HEK293 (cell line): ENCODE measurements around the gene ARHGAP26.
"Not testable (repeated sequence)": the region's sequence is repeated elsewhere in the genome, so short reads cannot be mapped to it uniquely, and the experiment has no call there.

Source experiments
- CTCF ChIA-PET: fragments of 350-600 bp; formaldehyde crosslinking; extraction: SDS; loops from one replicate; lab custom pipeline; 2021; ENCODE audit warnings: antibody characterized with exemption; lab: Yijun Ruan, JAX
- POLR2A ChIA-PET: fragments of 300-600 bp; formaldehyde crosslinking; extraction: SDS; loops from one replicate; lab custom pipeline; 2020; ENCODE audit warnings: antibody characterized with exemption, inconsistent platforms; lab: Yijun Ruan, JAX
- H3K27ac ChIP-seq: fragments of 200-500 bp; sonication (Bioruptor generic); 2 replicates; pipeline ENCODE4 v1.5.1; 2014; ENCODE audit warnings: low read depth, low read length, control low read depth, inconsistent platforms; ENCODE audit errors: extremely low read depth
- H3K36me3 ChIP-seq, 2 experiments: fragments of 200-500 bp in 1 of 2; sonication (Bioruptor generic) in 1 of 2; 1 replicate in 1 of 2; 2 replicates in 1 of 2; pipeline ENCODE4 v1.5.1; 2014 to 2017; ENCODE audit warnings: inconsistent platforms in 2 of 2, low read length in 2 of 2; ENCODE audit not compliant: control insufficient read depth in 2 of 2, insufficient read depth in 1 of 2
- H3K4me1 ChIP-seq: fragments of 200-500 bp; sonication (Bioruptor generic); 2 replicates; pipeline ENCODE4 v1.5.1; 2014; ENCODE audit warnings: mild to moderate bottlenecking, low read length, inconsistent platforms; ENCODE audit not compliant: control insufficient read depth, insufficient read depth
- H3K4me3 ChIP-seq: 2 replicates; pipeline ENCODE4 v1.5.1; 2011; ENCODE audit warnings: low read depth, mild to moderate bottlenecking, control low read depth, low read length, moderate library complexity
- H3K9me3 ChIP-seq: fragments of 200-500 bp; sonication (Bioruptor generic); 2 replicates; pipeline ENCODE4 v1.5.1; 2014; ENCODE audit warnings: low read depth, low read length, inconsistent platforms; ENCODE audit not compliant: control insufficient read depth, insufficient read depth
- AEBP2 ChIP-seq: fragments of 450-650 bp; formaldehyde crosslinking; IDR thresholded peaks from 2 replicates; pipeline ENCODE4 v1.5.1; 2016; ENCODE audit warnings: missing biosample characterization, missing genetic modification characterization, borderline replicate concordance
- HOXC10 ChIP-seq: sonication (generic); formaldehyde crosslinking; IDR thresholded peaks from 2 replicates; pipeline ENCODE4 v1.8.1; 2023; ENCODE audit warnings: mild to moderate bottlenecking, missing genetic modification reagents
- IKZF3 ChIP-seq: fragments of 450-650 bp; IDR thresholded peaks from 2 replicates; pipeline ENCODE4 v1.5.0; 2018; ENCODE audit warnings: missing biosample characterization, mild to moderate bottlenecking, missing genetic modification characterization, moderate library complexity
- PRDM1 ChIP-seq: fragments of 450-650 bp; formaldehyde crosslinking; IDR thresholded peaks from 2 replicates; pipeline ENCODE4; 2016; ENCODE audit warnings: missing biosample characterization, missing genetic modification characterization
- PRDM6 ChIP-seq: fragments of 450-650 bp; formaldehyde crosslinking; IDR thresholded peaks from 2 replicates; pipeline ENCODE4 v1.5.1; 2017; ENCODE audit warnings: missing biosample characterization, missing genetic modification characterization
- SETDB1 ChIP-seq: IDR thresholded peaks from one replicate; pipeline ENCODE4 v1.6.1; 2017; ENCODE audit warnings: mild to moderate bottlenecking, low read length, moderate library complexity, mixed read lengths; ENCODE audit not compliant: insufficient read length
- YY1 ChIP-seq: fragments of 450-650 bp; formaldehyde crosslinking; IDR thresholded peaks from 2 replicates; pipeline ENCODE4 v1.5.1; 2018; ENCODE audit warnings: missing biosample characterization, missing genetic modification characterization
- ZBTB44 ChIP-seq: fragments of 450-650 bp; IDR thresholded peaks from 2 replicates; pipeline ENCODE4 v1.5.1; 2018; ENCODE audit warnings: missing biosample characterization, mild to moderate bottlenecking, missing genetic modification characterization
- ZBTB49 ChIP-seq: fragments of 450-650 bp; formaldehyde crosslinking; IDR thresholded peaks from 2 replicates; pipeline ENCODE4 v1.5.1; 2016; ENCODE audit warnings: missing biosample characterization, missing genetic modification characterization, low read depth
- ZNF146 ChIP-seq: fragments of 450-650 bp; formaldehyde crosslinking; IDR thresholded peaks from 2 replicates; pipeline ENCODE4 v1.5.1; 2016; ENCODE audit warnings: missing biosample characterization, missing genetic modification characterization
- ZNF221 ChIP-seq: fragments of 450-650 bp; formaldehyde crosslinking; IDR thresholded peaks from 2 replicates; pipeline ENCODE4 v1.5.1; 2017; ENCODE audit warnings: missing biosample characterization, missing genetic modification characterization, borderline replicate concordance
- ZNF223 ChIP-seq: fragments of 450-650 bp; formaldehyde crosslinking; IDR thresholded peaks from 2 replicates; pipeline ENCODE4 v1.5.1; 2016; ENCODE audit warnings: missing biosample characterization, missing genetic modification characterization
- ZNF324 ChIP-seq: fragments of 450-650 bp; formaldehyde crosslinking; IDR thresholded peaks from 2 replicates; pipeline ENCODE4 v1.5.1; 2016; ENCODE audit warnings: missing biosample characterization, missing genetic modification characterization
- ZNF350 ChIP-seq: fragments of 450-650 bp; formaldehyde crosslinking; IDR thresholded peaks from 2 replicates; pipeline ENCODE4 v1.5.0; 2017; ENCODE audit warnings: missing biosample characterization, mild to moderate bottlenecking, missing genetic modification characterization
- ZNF354C ChIP-seq: fragments of 450-650 bp; formaldehyde crosslinking; IDR thresholded peaks from 2 replicates; pipeline ENCODE4 v1.5.1; 2016; ENCODE audit warnings: missing biosample characterization, missing genetic modification characterization, low read depth, borderline replicate concordance
- ZNF48 ChIP-seq: fragments of 450-650 bp; formaldehyde crosslinking; IDR thresholded peaks from 2 replicates; pipeline ENCODE4 v1.5.1; 2016; ENCODE audit warnings: missing biosample characterization, missing genetic modification characterization
- ZNF514 ChIP-seq: fragments of 450-650 bp; formaldehyde crosslinking; IDR thresholded peaks from 2 replicates; pipeline ENCODE4 v1.5.1; 2016; ENCODE audit warnings: missing biosample characterization, missing genetic modification characterization
- ZNF610 ChIP-seq: fragments of 450-650 bp; formaldehyde crosslinking; IDR thresholded peaks from 2 replicates; pipeline ENCODE4 v1.5.1; 2016; ENCODE audit warnings: missing biosample characterization, missing genetic modification characterization, borderline replicate concordance
- ZNF701 ChIP-seq: fragments of 450-650 bp; formaldehyde crosslinking; IDR thresholded peaks from 2 replicates; pipeline ENCODE4 v1.5.1; 2016; ENCODE audit warnings: missing biosample characterization, missing genetic modification characterization
- ZNF776 ChIP-seq: fragments of 450-650 bp; formaldehyde crosslinking; IDR thresholded peaks from 2 replicates; pipeline ENCODE4 v1.5.0; 2017; ENCODE audit warnings: missing biosample characterization, missing genetic modification characterization, borderline replicate concordance
- ZNF830 ChIP-seq: fragments of 450-650 bp; IDR thresholded peaks from 2 replicates; pipeline ENCODE4 v1.5.0; 2018; ENCODE audit warnings: missing biosample characterization, missing genetic modification characterization, low read depth, mild to moderate bottlenecking, moderate library complexity
- ZSCAN30 ChIP-seq: fragments of 450-650 bp; IDR thresholded peaks from 2 replicates; pipeline ENCODE4 v1.5.1; 2018; ENCODE audit warnings: missing biosample characterization, mild to moderate bottlenecking, missing genetic modification characterization, moderate library complexity

Gene ARHGAP26

GRCh38 chr5:142995621-142996020 is 225.4 kb downstream of the ARHGAP26 start:
- H3K36me3 ChIP-seq, POLR2A ChIA-PET, H3K4me3 ChIP-seq, H3K4me1 ChIP-seq, H3K27ac ChIP-seq, H3K9me3 ChIP-seq: not testable (repeated sequence)
- TF ChIP-seq ZNF146 (tag by site-specific recombination) = peak; percentile 77
- CTCF ChIA-PET = interaction anchor here (0.8 kb wide), 1 partner anchor 1148 kb away, joined by 3 read pairs; no protein-coding TSS in a partner anchor

- Histone ChIP-seq H3K9me3 (no peaks in the 10 kb centered on the region), H3K4me3 (no peak overlapping the region), H3K27ac (no peak overlapping the region)
- TF ChIP-seq ZNF610 (tag by site-specific recombination) (no peak), ZNF354C (tag by site-specific recombination) (no peak), ZNF776 (no peak), ZNF350 (tag by site-specific recombination) (no peak), SETDB1 (no peak), ZNF48 (tag by site-specific recombination) (no peak), YY1 (tag by site-specific recombination) (no peak)
- TF ChIP-seq, all 188 proteins: peak for 0
- H3K36me3 ChIP-seq = no peaks in the 10 kb centered on the region
- ChIA-PET POLR2A (interaction anchor here (0.6 kb wide), 1 partner anchor 51 kb away, joined by 3 read pairs; no protein-coding TSS in a partner anchor), CTCF (interaction anchor here (0.6 to 0.7 kb wide), 2 partner anchors 24 to 899 kb away, joined by 3 read pairs; no protein-coding TSS in a partner anchor)
- H3K4me1 ChIP-seq = no peaks in the 10 kb centered on the region
Observed at GRCh38 chr5:142997591-142997990, 227.4 kb downstream of the ARHGAP26 start.

GRCh38 chr5:142998316-142999020 is 228.3 kb downstream of the ARHGAP26 start:
- no peaks in the 10 kb centered on the region for H3K4me1 ChIP-seq
- no peak overlapping the region for H3K27ac ChIP-seq
- no peak overlapping the region for H3K4me3 ChIP-seq
- POLR2A ChIA-PET = interaction anchor here (0.6 to 0.7 kb wide), 2 partner anchors 52 to 1195 kb away, joined by 3 read pairs; no protein-coding TSS in a partner anchor
- no peaks in the 10 kb centered on the region for H3K36me3 ChIP-seq
- H3K9me3 ChIP-seq = no peaks in the 10 kb centered on the region
- TF ChIP-seq ZNF830 (tag by site-specific recombination) = no peak
- TF ChIP-seq ZNF48 (tag by site-specific recombination) = no peak
- no peak for TF ChIP-seq ZNF701
- TF ChIP-seq ZSCAN30 (tag by site-specific recombination) = no peak
- TF ChIP-seq AEBP2 (tag by site-specific recombination) = no peak
- TF ChIP-seq ZNF223 (tag by site-specific recombination) = no peak
- no peak for TF ChIP-seq IKZF3 (tag by site-specific recombination)
- no peak for TF ChIP-seq ZNF221 (tag by site-specific recombination)
- TF ChIP-seq PRDM1 (tag by site-specific recombination) = no peak
- no peak for TF ChIP-seq ZNF324 (tag by site-specific recombination)
- no peak for TF ChIP-seq ZBTB44 (tag by site-specific recombination)
- no peak for TF ChIP-seq HOXC10
- no peak for TF ChIP-seq ZBTB49
- TF ChIP-seq ZNF514 (tag by site-specific recombination) = no peak
- TF ChIP-seq PRDM6 (tag by site-specific recombination) = no peak
- CTCF ChIA-PET = interaction anchor here (0.6 to 1.4 kb wide), 5 partner anchors 15 to 1185 kb away, joined by 3 to 8 read pairs (median 3); no protein-coding TSS in a partner anchor
